GM19035 (cell line): ENCODE data around the gene ID3.

Experiments used
- ATAC-seq: cut with Tn5 transposase; IDR thresholded peaks from one replicate; pipeline ENCODE4 v1.9.1; 2021; ENCODE audit not compliant: unreplicated experiment

Gene ID3

DNA sequence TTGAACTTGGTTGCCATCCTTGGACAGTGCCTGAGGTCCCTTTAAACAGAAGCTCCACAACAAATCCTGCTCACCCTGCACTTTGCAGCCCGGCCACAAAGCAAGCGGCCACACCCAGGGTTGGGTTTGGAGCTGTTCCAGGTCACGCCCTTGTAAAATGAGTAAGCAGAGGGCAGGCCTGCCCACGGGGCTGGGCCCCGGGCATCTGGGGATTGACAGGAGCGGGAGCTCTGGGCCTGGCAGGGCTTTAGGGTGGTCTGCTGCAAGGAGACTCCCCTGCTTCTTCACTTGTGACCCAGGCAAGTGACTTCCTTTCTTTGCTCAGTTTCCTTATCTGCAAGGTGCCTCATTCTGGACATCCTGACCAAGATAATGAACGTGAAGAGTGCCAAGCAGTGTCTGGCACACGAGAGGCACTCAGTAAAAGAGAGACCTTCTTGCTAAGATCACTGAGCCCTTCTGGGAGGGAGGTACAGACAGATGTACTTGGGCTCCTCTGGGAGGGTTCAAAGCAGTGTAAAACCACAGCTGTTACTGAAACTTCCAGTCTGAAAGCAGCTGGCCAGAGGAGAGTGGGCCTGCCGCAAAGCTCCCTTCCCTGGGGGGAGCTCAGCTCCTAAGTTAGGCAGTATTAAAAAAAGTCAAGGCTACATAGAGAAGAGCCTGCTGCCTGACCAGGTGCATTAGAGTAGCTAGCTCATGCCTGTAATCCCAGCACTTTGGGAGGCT, 30.9 kb downstream of the ID3 start:
- ATAC-seq = no peak

- ATAC-seq = no peak
These were observed 31.4 kb downstream of the ID3 start for GRCh38 chr1:23527900-23528249.

- ATAC-seq = no peak
These were observed 31.9 kb downstream of the ID3 start for GRCh38 chr1:23527366-23527765.

- no peak for ATAC-seq
These were observed 32.8 kb downstream of the ID3 start for GRCh38 chr1:23526329-23527041.

DNA sequence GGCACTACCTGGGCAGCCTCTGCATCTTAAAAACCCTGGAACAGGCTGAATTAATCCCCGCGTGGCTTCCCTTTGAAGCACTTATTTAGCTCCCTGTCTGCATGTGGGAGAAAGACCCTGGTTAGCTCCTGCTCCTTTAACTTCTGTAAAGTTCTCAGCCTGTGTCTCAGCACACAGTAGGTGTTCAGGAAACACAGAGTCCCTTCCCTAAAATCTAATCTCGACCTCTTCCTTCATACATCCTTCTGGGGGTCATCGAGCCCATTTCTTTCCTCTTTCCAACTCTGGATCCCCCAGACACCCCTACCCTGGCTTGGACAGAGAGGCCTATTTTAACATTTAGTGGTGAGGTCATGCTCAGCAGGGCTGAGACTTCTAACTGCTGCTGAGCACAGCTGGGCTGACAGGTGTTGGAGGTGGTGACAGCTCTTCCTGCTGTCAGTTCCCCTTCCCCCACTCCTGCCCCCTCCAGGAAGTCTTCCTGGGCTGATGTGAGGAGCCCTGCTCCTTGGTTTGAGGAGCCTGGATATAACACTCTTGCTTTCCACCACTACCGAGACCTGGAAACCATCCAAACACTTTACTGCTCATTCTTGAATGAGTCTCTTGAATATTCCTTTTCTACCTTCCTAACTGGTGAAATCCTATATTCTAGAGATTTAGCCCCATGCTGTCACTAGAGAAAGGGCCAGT, 33.6 kb downstream of the ID3 start:
- no peak for ATAC-seq

DNA sequence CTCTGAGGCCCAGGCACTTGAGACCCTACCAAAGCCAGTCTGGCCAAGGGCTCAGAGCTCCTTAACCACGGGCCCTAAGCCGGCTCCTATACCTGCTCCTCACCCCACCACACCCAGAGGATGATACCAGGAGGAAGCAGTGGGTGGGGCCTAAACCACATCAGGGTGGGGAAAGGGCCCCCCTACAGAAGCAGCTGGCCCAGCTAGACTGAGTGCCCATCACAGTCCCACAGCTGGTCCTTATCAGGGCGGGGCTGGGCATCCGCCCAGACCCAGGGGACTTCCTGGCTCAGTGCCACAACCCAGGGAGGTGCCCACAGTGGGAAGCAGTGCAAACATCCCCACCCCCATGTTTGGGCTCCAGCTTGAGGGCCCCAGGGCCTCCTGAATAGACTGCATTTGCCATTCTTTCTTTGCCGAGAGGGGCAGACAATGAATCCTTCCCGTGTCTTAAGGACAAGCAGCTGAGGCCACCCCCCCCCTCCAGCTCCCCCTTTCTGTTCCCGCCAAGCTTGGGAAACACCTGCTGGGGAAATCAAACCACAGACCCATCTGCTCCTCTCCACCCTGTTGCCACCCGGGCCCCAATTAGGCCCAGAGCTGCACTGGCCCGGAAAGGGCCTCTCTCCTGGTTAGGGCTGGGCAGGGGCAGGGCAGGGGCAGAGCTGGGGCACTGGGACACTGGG, 34.4 kb downstream of the ID3 start:
- ATAC-seq = no peak

DNA sequence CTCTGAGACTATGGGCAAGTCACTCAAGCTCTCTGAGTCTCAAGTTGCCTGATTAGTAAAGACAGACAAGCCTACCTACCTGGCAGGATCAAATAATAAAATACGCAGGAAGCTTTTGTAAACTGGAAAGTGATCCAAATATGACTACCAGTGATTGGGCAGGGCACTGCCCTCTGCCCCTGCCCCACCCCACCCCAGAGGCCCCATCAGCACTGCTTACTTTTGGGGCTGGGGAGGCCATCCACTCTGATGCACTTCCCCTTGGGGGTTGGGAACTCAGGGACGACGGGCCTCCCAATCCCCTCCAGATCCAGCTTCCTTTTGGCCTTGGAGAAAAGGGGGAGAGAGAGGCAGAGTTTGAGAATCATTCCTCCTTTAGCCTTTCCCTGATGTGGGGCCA, 35.1 kb downstream of the ID3 start:
- ATAC-seq = no peak

DNA sequence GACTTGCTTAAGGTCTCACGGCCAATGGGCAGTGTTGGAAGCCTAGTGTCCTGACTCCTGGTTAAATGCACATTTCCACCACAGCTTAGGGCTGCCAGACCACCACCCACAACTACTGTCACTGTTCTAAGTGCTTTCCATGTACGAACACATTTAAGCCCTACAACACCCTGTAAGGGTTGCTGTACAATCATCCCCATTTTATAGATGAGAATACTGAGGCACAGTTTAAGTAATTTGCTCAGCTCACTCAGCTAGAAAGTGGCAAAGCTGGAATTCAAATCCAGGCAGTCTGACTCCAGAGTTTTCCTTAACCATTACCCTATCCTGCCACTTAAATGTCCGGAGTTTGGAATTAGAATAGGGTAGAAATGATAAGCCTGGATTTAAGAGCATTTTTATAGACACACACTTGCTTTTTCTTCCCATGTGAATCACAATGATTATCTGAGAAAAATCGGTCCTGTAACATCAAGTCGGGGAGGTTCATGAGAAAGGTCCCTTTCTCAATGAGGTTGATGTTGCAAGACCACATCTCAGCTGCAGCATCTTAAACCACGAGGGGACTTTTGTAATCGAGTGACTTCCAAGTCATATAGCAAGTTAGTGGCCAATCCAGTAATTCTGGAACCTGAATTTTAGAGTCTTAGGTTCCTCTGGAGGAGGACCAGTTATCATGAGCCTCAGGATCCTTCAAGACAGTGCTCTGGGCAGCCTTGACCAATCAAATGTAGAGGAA, 36.9 kb downstream of the ID3 start:
- ATAC-seq = no peak

- ATAC-seq = no peak
These were observed 37.7 kb downstream of the ID3 start for GRCh38 chr1:23521588-23521987.

- ATAC-seq = no peak
These were observed 41.7 kb downstream of the ID3 start for GRCh38 chr1:23517581-23517980.

DNA sequence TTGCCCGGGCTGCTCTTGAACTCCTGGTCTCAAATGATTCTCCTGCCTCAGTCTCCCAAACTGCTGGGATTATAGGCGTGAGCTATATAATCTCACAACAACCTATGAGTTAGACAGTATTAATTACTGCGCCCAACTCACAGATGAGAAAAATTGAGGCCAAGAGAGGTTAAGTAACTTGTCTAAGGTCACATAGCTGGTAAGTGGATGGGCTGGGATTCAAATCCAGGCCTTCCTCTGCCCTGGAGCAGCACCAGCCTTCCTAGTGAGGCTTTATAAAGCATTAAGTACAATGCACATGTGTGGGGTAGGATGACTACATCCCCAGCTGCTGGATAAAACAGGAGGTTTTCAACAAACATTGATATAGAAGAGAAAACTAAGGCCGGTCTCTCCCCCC, 43.4 kb downstream of the ID3 start:
- no peak for ATAC-seq

- no peak for ATAC-seq
These were observed 45.1 kb downstream of the ID3 start for GRCh38 chr1:23514111-23514679.

GRCh38 chr1:23509896-23510295, 49.4 kb downstream of the ID3 start:
- no peak for ATAC-seq
